ENCODE data around the gene ANTKMT.

DNA sequence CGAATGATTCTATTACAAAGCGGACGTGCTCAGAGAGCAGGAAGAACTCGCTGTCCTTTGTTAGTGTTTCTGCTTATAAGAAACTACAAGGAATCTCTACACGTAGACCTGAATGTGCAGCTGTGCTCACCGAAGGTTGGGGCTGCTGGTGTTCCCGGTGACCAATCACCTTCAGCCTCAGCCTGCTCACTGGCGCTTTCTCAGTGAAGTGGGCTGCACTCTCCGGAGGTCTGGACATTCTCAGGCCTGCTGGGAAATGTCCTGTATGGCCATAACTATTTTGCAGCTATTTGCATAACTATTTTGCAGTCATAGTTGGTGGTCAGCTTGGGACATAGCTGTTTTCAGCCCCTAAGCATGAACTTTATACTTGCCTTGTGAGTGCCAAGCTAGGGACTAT, 29.5 kb downstream of the ANTKMT start:
- TF ChIP-seq, protein P1, sequence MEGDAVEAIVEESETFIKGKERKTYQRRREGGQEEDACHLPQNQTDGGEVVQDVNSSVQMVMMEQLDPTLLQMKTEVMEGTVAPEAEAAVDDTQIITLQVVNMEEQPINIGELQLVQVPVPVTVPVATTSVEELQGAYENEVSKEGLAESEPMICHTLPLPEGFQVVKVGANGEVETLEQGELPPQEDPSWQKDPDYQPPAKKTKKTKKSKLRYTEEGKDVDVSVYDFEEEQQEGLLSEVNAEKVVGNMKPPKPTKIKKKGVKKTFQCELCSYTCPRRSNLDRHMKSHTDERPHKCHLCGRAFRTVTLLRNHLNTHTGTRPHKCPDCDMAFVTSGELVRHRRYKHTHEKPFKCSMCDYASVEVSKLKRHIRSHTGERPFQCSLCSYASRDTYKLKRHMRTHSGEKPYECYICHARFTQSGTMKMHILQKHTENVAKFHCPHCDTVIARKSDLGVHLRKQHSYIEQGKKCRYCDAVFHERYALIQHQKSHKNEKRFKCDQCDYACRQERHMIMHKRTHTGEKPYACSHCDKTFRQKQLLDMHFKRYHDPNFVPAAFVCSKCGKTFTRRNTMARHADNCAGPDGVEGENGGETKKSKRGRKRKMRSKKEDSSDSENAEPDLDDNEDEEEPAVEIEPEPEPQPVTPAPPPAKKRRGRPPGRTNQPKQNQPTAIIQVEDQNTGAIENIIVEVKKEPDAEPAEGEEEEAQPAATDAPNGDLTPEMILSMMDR (IDR thresholded peaks at IDR 0.05; ENCODE audit: control extremely low read depth in 1 of 3, insufficient read depth in 1 of 3, low read depth in 1 of 3, low read length in 3 of 3): no peak
- TF ChIP-seq, protein P2, sequence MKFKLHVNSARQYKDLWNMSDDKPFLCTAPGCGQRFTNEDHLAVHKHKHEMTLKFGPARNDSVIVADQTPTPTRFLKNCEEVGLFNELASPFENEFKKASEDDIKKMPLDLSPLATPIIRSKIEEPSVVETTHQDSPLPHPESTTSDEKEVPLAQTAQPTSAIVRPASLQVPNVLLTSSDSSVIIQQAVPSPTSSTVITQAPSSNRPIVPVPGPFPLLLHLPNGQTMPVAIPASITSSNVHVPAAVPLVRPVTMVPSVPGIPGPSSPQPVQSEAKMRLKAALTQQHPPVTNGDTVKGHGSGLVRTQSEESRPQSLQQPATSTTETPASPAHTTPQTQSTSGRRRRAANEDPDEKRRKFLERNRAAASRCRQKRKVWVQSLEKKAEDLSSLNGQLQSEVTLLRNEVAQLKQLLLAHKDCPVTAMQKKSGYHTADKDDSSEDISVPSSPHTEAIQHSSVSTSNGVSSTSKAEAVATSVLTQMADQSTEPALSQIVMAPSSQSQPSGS (IDR thresholded peaks at IDR 0.05; ENCODE audit: low read length): no peak
- TF ChIP-seq CEBPB (IDR thresholded peaks at IDR 0.05; ENCODE audit: low read depth, low read length) (no peak), TEAD4 (IDR thresholded peaks at IDR 0.05; ENCODE audit: low read depth, low read length) (no peak), TAF1 (IDR thresholded peaks at IDR 0.05; ENCODE audit: low read depth, low read length) (no peak), MAFK (IDR thresholded peaks at IDR 0.05; ENCODE audit: low read depth, low read length) (no peak), POLR2A (IDR thresholded peaks at IDR 0.05; ENCODE audit: control extremely low read depth in 1 of 2, low read depth in 2 of 2, low read length in 2 of 2) (no peak), EZH2 (IDR thresholded peaks at IDR 0.05; ENCODE audit: low read depth, low read length, severe bottlenecking) (no peak), SP1 (IDR thresholded peaks at IDR 0.05; ENCODE audit: low read depth, low read length) (no peak), POU5F1 (IDR thresholded peaks at IDR 0.05; ENCODE audit: low read depth, low read length) (no peak), HDAC2 (IDR thresholded peaks at IDR 0.05; ENCODE audit: borderline replicate concordance in 1 of 2, low read depth in 2 of 2, low read length in 2 of 2) (no peak), YY1 (IDR thresholded peaks at IDR 0.05; ENCODE audit: low read depth, low read length) (no peak)
